A673 (cell line): ENCODE results near the gene BHLHA9.

Experiments used
- EZH2 ChIP-seq: fragments of 200-600 bp; sonication (generic); IDR thresholded peaks from 2 replicates; pipeline ENCODE4 v1.6.1; 2017; ENCODE audit warnings: borderline replicate concordance, low read depth, mild to moderate bottlenecking, mixed read lengths, antibody characterized with exemption, low read length; ENCODE audit not compliant: poor library complexity, severe bottlenecking
- TF ChIP-seq, protein P1 (sequence below): fragments of 300-800, 200-600 bp; sonication (generic); conservative IDR thresholded peaks from 2 replicates; pipeline ENCODE4 v1.5.1; 2017; ENCODE audit warnings: low read depth, mild to moderate bottlenecking, antibody characterized with exemption, low read length, moderate library complexity, mixed read lengths

DNA sequence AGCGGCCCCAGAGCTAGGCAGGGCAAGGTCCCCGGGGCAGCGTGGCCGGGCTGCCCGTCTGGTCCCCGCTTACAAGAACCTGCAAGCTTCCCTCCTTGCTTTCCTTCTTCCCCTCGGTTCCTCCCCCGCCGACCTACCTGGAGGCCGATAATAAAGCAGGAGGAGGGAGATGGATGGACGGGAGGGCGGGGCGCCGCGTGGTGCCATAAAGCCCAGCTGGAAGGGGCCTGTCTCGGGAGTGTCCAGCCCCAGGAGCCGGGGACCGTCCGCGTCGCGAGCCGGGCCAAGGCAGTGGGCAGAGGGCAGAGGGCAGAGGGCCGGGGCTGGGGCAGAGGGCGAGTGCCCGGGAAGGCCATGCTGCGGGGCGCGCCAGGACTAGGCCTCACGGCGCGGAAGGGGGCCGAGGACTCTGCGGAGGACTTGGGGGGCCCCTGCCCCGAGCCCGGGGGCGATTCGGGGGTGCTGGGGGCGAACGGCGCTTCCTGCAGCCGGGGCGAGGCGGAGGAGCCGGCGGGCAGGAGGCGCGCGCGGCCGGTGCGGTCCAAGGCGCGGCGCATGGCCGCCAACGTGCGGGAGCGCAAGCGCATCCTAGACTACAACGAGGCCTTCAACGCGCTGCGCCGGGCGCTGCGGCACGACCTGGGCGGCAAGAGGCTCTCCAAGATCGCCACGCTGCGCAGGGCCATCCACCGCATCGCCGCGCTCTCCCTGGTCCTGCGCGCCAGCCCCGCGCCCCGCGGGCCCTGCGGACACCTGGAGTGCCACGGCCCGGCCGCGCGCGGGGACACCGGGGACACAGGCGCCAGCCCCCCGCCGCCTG is at the start of gene BHLHA9:
- TF ChIP-seq, protein P1, sequence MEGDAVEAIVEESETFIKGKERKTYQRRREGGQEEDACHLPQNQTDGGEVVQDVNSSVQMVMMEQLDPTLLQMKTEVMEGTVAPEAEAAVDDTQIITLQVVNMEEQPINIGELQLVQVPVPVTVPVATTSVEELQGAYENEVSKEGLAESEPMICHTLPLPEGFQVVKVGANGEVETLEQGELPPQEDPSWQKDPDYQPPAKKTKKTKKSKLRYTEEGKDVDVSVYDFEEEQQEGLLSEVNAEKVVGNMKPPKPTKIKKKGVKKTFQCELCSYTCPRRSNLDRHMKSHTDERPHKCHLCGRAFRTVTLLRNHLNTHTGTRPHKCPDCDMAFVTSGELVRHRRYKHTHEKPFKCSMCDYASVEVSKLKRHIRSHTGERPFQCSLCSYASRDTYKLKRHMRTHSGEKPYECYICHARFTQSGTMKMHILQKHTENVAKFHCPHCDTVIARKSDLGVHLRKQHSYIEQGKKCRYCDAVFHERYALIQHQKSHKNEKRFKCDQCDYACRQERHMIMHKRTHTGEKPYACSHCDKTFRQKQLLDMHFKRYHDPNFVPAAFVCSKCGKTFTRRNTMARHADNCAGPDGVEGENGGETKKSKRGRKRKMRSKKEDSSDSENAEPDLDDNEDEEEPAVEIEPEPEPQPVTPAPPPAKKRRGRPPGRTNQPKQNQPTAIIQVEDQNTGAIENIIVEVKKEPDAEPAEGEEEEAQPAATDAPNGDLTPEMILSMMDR, result no peak
- TF ChIP-seq EZH2, result no peak
